Ovary (tissue), 9 donors: Measurements from ENCODE around the gene EIF2D. TPM values are rescaled to one million over a fixed set of nuclear protein-coding genes. Genes with fewer than 3 reads are reported as not detected.

Experiments used
- DNase-seq, 5 donors: peaks; one replicate each; pipeline ENCODE4 v3.0.0-alpha.2; 2019 to 2020
- H3K27ac ChIP-seq, 2 donors: fragments of 200-600 bp; one replicate each; pipeline versions ENCODE4 v1.5.1 to v1.8.0; 2019 to 2022
- H3K27me3 ChIP-seq: fragments of 200-600 bp; one replicate; pipeline ENCODE4 v1.8.0; 2022
- H3K36me3 ChIP-seq: fragments of 200-600 bp; sonication (generic); one replicate; pipeline ENCODE4 v1.5.1; 2019
- H3K4me1 ChIP-seq: one replicate; pipeline ENCODE4 v1.8.1; 2013; ENCODE audit warnings: mild to moderate bottlenecking, moderate library complexity; ENCODE audit not compliant: insufficient read depth
- H3K4me3 ChIP-seq: fragments of 200-600 bp; sonication (generic); one replicate; pipeline ENCODE4 v1.5.1; 2017
- H3K9me3 ChIP-seq, 2 donors: fragments of 200-600 bp in 1 of 2; sonication (generic) in 1 of 2; one replicate each; pipeline versions ENCODE4 v1.5.1 to v1.8.1; 2013 to 2019; ENCODE audit warnings: mild to moderate bottlenecking in 1 of 2, moderate library complexity in 1 of 2
- CTCF ChIP-seq, 3 donors: fragments of 450-650 bp in 2 of 3; fragments of 200-600 bp in 1 of 3; IDR thresholded peaks; one replicate each; pipeline versions ENCODE4 v1.5.1 to v1.8.0; 2016 to 2022; ENCODE audit warnings: antibody characterized with exemption in 3 of 3, mild to moderate bottlenecking in 1 of 3
- EP300 ChIP-seq: sonication (generic); formaldehyde crosslinking; IDR thresholded peaks from one replicate; pipeline ENCODE4 v1.6.1; 2017; ENCODE audit warnings: antibody characterized with exemption
- POLR2A ChIP-seq: fragments of 450-650 bp; IDR thresholded peaks from one replicate; pipeline ENCODE4 v1.6.1; 2017; ENCODE audit warnings: antibody characterized with exemption, mild to moderate bottlenecking, moderate library complexity
- WGBS, 3 donors: extraction: QIAGEN DNeasy Blood & Tissue Kit in 1 of 3; methylation state at CpG; one replicate each; pipeline versions ENCODE4 v1.1.5 to v1.1.7; 2013 to 2017; 5-methylcytosine and 5-hydroxymethylcytosine counted together
- intact Hi-C, 4 donors: fragments of 100-400 bp; cut with DNase I; formaldehyde crosslinking; loops; one replicate each; pipeline versions ENCODE4 v1.11.0 to v1.15.1; 2022 to 2023
- polyA plus RNA-seq, 2 donors: library from polyadenylated mRNA; stranded (reverse); fragments of 200-250 nt in 1 of 2; fragments of 350-450 nt in 1 of 2; fragmentation: Illumina TruSeq in 1 of 2; extraction: RNeasy Lipid Tissue Mini Kit (QIAGEN cat#74804) in 1 of 2; gene quantifications; one replicate each; pipeline ENCODE4 v1.2.3, GENCODE V29; 2013 to 2014
- total RNA-seq, 7 donors: library from RNA; depleted of rRNA in 2 of 7; stranded (reverse); fragments of >200 nt in 2 of 7; fragmentation: NEBNext Ultra II Directional in 3 of 7; extraction: Animal tissue kit (Norgen Biotek cat#: 25700) in 3 of 7; gene quantifications; one replicate each; pipeline versions ENCODE4 v1.1.0 to v1.2.4, GENCODE V29; 2016 to 2023
- donor health status: DM: no; HTN: no; CAD: no; lungs with moderate emphysema.
- donor health status: DM: no; HTN: no; CAD: no.
- donor health status: Bipolar disorder and iron deficiency.
- donor health status: DM: yes; HTN: yes; CAD: no.
- donor health status: DM: no; HTN: no; CAD: no.
- donor health status: DM: yes; HTN: yes; CAD: no.

EIF2D gene
- total and polyA plus RNA-seq, 9 donors, result 46.4 to 90.0 (median 61.0) TPM

GRCh38 chr1:206554211-206554610 is 58.1 kb downstream of the EIF2D start:
- TF ChIP-seq EP300 (no peak), POLR2A (no peak), CTCF (IDR thresholded peaks at IDR 0.05) (no peak)
- intact Hi-C loops, result no loop called here
- DNase-seq, result no peak
- WGBS, 3 donors, result 93 to 98% (median 93%) methylated on average over 3 of the region's 3 CpGs
- no peak overlapping the region for H3K27ac ChIP-seq
- H3K4me1 ChIP-seq, result peaks cover 6% of the 10 kb centered on the region
- no peaks in the 10 kb centered on the region for H3K36me3 ChIP-seq
- H3K9me3 ChIP-seq, result no peaks in the 10 kb centered on the region
- H3K27me3 ChIP-seq, result no peaks in the 10 kb centered on the region
- no peak overlapping the region for H3K4me3 ChIP-seq

GRCh38 chr1:206551986-206552326 is 60.3 kb downstream of the EIF2D start:
- Histone ChIP-seq H3K9me3 (no peaks in the 10 kb centered on the region), H3K4me3 (no peak overlapping the region), H3K27ac (no peak overlapping the region), H3K4me1 (peaks cover 4% of the 10 kb centered on the region), H3K27me3 (no peaks in the 10 kb centered on the region), H3K36me3 (no peaks in the 10 kb centered on the region)
- intact Hi-C loops, result no loop called here
- WGBS, 3 donors, result 88 to 96% (median 95%) methylated on average over 3 of the region's 3 CpGs
- DNase-seq, result no peak
- TF ChIP-seq EP300, result no peak
- no peak for TF ChIP-seq CTCF (IDR thresholded peaks at IDR 0.05)
- TF ChIP-seq POLR2A, result no peak

GRCh38 chr1:206551296-206551985 is 60.8 kb downstream of the EIF2D start:
- WGBS, 3 donors, result 80 to 94% (median 94%) methylated on average over 9 of the region's 9 CpGs
- Histone ChIP-seq H3K36me3 (no peaks in the 10 kb centered on the region), H3K27me3 (no peaks in the 10 kb centered on the region), H3K4me3 (no peak overlapping the region), H3K4me1 (peaks cover 4% of the 10 kb centered on the region), H3K27ac (no peak overlapping the region), H3K9me3 (no peaks in the 10 kb centered on the region)
- no peak for DNase-seq
- TF ChIP-seq CTCF (IDR thresholded peaks at IDR 0.05), result no peak
- no peak for TF ChIP-seq POLR2A
- TF ChIP-seq EP300, result no peak
- intact Hi-C loops, result no loop called here

GRCh38 chr1:206550446-206550845 is 61.8 kb downstream of the EIF2D start:
- WGBS, 3 donors, result 76 to 91% (median 85%) methylated on average over 2 of the region's 2 CpGs
- intact Hi-C loops, result no loop called here
- Histone ChIP-seq H3K36me3 (no peaks in the 10 kb centered on the region), H3K27me3 (no peaks in the 10 kb centered on the region), H3K4me1 (no peaks in the 10 kb centered on the region), H3K4me3 (no peak overlapping the region), H3K27ac (no peak overlapping the region), H3K9me3 (no peaks in the 10 kb centered on the region)
- DNase-seq, result no peak
- TF ChIP-seq POLR2A (no peak), CTCF (IDR thresholded peaks at IDR 0.05) (no peak), EP300 (no peak)
